K562 (cell line): ENCODE results near the gene MCFD2. TPM values are rescaled to one million over a fixed set of nuclear protein-coding genes. Genes with fewer than 3 reads are reported as not detected.

Experiments used
- ATF7 ChIP-seq: fragments of 450-650 bp; IDR thresholded peaks from 2 replicates; pipeline ENCODE4 v1.7.1; 2014; ENCODE audit warnings: mild to moderate bottlenecking, moderate library complexity
- DPF2 ChIP-seq: fragments of 450-650 bp; IDR thresholded peaks from 2 replicates; pipeline ENCODE4 v1.6.1; 2016
- L3MBTL2 ChIP-seq: fragments of 450-650 bp; IDR thresholded peaks from 2 replicates; pipeline ENCODE4 v1.6.1; 2016; ENCODE audit warnings: mild to moderate bottlenecking, moderate library complexity
- PHF20 ChIP-seq: fragments of 450-650 bp; IDR thresholded peaks from 2 replicates; pipeline ENCODE4 v1.6.1; 2018; ENCODE audit not compliant: partially characterized antibody
- RAD51 ChIP-seq: fragments of 450-650 bp; IDR thresholded peaks from 2 replicates; pipeline ENCODE4 v1.7.1; 2016; ENCODE audit warnings: low read depth, mild to moderate bottlenecking, borderline replicate concordance
- STAT5B ChIP-seq: fragments of 250-450 bp; sonication (Bioruptor Pico); IDR thresholded peaks from 2 replicates; pipeline ENCODE4 v1.8.0; 2021; ENCODE audit warnings: mild to moderate bottlenecking, inconsistent platforms
- TCF3 ChIP-seq: sonication (generic); formaldehyde crosslinking; IDR thresholded peaks from 2 replicates; pipeline ENCODE4 v1.4.0; 2020; ENCODE audit warnings: mild to moderate bottlenecking, missing genetic modification reagents
- TCF7L2 ChIP-seq: fragments of 150-350 bp; IDR thresholded peaks from 2 replicates; pipeline ENCODE4 v1.6.1; 2016; ENCODE audit warnings: low read depth, mild to moderate bottlenecking, low read length, moderate library complexity
- TRIM28 ChIP-seq: fragments of 450-650 bp; IDR thresholded peaks from 2 replicates; pipeline ENCODE4 v1.6.1; 2017
- XRCC3 ChIP-seq: fragments of 450-650 bp; IDR thresholded peaks from 2 replicates; pipeline ENCODE4 v1.6.1; 2017; ENCODE audit warnings: mild to moderate bottlenecking, moderate library complexity
- ZKSCAN1 ChIP-seq: fragments of 150-350 bp; IDR thresholded peaks from 2 replicates; pipeline ENCODE4 v1.6.1; 2016; ENCODE audit warnings: low read depth, low read length
- polyA plus RNA-seq, 8 experiments: library from polyadenylated mRNA; depleted of rRNA in 4 of 8; stranded (reverse) in 5 of 8; unstranded in 3 of 8; fragments of >200 nt; fragmentation: Nextera tagmentation in 2 of 8; fragmentation: Illumina TruSeq in 1 of 8; extraction: Ambion mirVana in 2 of 8; extraction: Trizol in 1 of 8; gene quantifications; 2 replicates each; pipeline versions ENCODE4 v1.2.1 to v1.2.3, GENCODE V29; 2011 to 2014; ENCODE audit warnings: inconsistent platforms in 1 of 8, missing spikeins in 1 of 8
- total RNA-seq, 7 experiments: library from RNA; depleted of rRNA in 6 of 7; stranded (reverse); fragments of >200 nt in 6 of 7; fragmentation: Illumina TruSeq in 2 of 7; extraction: Trizol in 2 of 7; gene quantifications; 2 replicates each; pipeline versions ENCODE4 v1.2.1 to v1.2.3, GENCODE V29; 2011 to 2021; ENCODE audit warnings: low replicate concordance in 1 of 7
- TF ChIP-seq, protein P1 (sequence below): fragments of 450-650 bp; IDR thresholded peaks from 2 replicates; pipeline ENCODE4 v1.6.1; 2017; ENCODE audit warnings: antibody characterized with exemption, mild to moderate bottlenecking
- TF ChIP-seq, protein P2 (sequence below), 3 experiments: fragments of 200-800 bp in 1 of 3; fragments of 250-450 bp in 1 of 3; fragments of 450-650 bp in 1 of 3; sonication (Bioruptor Pico) in 1 of 3; sonication (Bioruptor generic) in 1 of 3; formaldehyde crosslinking in 1 of 3; IDR thresholded peaks; 2 replicates each; pipeline versions ENCODE4 v1.6.1 to v1.8.0; 2016 to 2022; ENCODE audit warnings: mild to moderate bottlenecking in 2 of 3, missing genetic modification characterization in 2 of 3, missing compliant biosample characterization in 1 of 3, moderate library complexity in 1 of 3
- TF ChIP-seq, protein P3 (sequence below): sonication (generic); formaldehyde crosslinking; IDR thresholded peaks from 2 replicates; pipeline ENCODE4 v1.8.0; 2022; ENCODE audit warnings: mild to moderate bottlenecking, missing genetic modification reagents
- TF ChIP-seq, protein P4 (sequence below), 2 experiments: fragments of 450-650 bp in 1 of 2; sonication (generic) in 1 of 2; formaldehyde crosslinking in 1 of 2; IDR thresholded peaks in 1 of 2; conservative IDR thresholded peaks in 1 of 2; 2 replicates each; pipeline versions ENCODE4 v1.6.1 to v1.8.1; 2016 to 2023; ENCODE audit warnings: mild to moderate bottlenecking in 2 of 2, moderate library complexity in 2 of 2, inconsistent platforms in 1 of 2, missing genetic modification reagents in 1 of 2

Gene MCFD2
- total and polyA plus RNA-seq, 9 of the 15 experiments (the other 6 are each of a cell fraction or from before 2014, with no cell fraction given), result 78.6 to 237 (median 123) TPM

DNA sequence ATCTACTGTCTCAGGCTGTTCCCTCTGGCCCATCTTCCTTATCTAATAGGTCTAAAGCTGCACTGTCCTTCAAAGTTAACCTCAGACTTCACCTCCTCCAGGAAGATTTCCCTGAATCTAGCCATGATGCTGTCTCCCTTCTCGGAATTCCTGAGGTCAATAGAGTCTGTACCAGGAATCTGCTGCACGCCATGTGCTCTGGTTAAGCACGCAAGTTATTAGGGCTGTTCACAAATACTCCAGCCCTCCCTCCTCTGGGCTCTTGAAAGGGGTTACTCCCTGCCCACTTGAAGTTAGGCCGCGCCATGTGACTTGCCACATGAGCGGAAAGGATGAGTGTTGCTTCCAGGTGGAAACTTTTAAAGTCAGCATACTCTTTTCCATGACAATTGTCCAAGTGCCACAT lies 43.6 kb downstream of the MCFD2 start (continued):
- TF ChIP-seq, protein P1, sequence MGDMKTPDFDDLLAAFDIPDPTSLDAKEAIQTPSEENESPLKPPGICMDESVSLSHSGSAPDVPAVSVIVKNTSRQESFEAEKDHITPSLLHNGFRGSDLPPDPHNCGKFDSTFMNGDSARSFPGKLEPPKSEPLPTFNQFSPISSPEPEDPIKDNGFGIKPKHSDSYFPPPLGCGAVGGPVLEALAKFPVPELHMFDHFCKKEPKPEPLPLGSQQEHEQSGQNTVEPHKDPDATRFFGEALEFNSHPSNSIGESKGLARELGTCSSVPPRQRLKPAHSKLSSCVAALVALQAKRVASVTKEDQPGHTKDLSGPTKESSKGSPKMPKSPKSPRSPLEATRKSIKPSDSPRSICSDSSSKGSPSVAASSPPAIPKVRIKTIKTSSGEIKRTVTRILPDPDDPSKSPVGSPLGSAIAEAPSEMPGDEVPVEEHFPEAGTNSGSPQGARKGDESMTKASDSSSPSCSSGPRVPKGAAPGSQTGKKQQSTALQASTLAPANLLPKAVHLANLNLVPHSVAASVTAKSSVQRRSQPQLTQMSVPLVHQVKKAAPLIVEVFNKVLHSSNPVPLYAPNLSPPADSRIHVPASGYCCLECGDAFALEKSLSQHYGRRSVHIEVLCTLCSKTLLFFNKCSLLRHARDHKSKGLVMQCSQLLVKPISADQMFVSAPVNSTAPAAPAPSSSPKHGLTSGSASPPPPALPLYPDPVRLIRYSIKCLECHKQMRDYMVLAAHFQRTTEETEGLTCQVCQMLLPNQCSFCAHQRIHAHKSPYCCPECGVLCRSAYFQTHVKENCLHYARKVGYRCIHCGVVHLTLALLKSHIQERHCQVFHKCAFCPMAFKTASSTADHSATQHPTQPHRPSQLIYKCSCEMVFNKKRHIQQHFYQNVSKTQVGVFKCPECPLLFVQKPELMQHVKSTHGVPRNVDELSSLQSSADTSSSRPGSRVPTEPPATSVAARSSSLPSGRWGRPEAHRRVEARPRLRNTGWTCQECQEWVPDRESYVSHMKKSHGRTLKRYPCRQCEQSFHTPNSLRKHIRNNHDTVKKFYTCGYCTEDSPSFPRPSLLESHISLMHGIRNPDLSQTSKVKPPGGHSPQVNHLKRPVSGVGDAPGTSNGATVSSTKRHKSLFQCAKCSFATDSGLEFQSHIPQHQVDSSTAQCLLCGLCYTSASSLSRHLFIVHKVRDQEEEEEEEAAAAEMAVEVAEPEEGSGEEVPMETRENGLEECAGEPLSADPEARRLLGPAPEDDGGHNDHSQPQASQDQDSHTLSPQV, result peak; percentile 93
- TF ChIP-seq STAT5B (CRISPR knock-in tag) (no peak), RAD51 (peak; percentile 49; the same call in 1 of the 2 replicates), TCF7L2 (no peak), TRIM28 (no peak), ZKSCAN1 (0 out of 2 replicates have a peak, but pooled peaks have one; percentile 14), ATF7 (peak; percentile 33; the same call in 1 of the 2 replicates), L3MBTL2 (peak; percentile 92), DPF2 (no peak), XRCC3 (no peak), PHF20 (no peak), TCF3 (peak; percentile 73)
- TF ChIP-seq, protein P2, sequence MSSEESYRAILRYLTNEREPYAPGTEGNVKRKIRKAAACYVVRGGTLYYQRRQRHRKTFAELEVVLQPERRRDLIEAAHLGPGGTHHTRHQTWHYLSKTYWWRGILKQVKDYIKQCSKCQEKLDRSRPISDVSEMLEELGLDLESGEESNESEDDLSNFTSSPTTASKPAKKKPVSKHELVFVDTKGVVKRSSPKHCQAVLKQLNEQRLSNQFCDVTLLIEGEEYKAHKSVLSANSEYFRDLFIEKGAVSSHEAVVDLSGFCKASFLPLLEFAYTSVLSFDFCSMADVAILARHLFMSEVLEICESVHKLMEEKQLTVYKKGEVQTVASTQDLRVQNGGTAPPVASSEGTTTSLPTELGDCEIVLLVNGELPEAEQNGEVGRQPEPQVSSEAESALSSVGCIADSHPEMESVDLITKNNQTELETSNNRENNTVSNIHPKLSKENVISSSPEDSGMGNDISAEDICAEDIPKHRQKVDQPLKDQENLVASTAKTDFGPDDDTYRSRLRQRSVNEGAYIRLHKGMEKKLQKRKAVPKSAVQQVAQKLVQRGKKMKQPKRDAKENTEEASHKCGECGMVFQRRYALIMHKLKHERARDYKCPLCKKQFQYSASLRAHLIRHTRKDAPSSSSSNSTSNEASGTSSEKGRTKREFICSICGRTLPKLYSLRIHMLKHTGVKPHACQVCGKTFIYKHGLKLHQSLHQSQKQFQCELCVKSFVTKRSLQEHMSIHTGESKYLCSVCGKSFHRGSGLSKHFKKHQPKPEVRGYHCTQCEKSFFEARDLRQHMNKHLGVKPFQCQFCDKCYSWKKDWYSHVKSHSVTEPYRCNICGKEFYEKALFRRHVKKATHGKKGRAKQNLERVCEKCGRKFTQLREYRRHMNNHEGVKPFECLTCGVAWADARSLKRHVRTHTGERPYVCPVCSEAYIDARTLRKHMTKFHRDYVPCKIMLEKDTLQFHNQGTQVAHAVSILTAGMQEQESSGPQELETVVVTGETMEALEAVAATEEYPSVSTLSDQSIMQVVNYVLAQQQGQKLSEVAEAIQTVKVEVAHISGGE (CRISPR knock-in tag; IDR thresholded peaks at IDR 0.05), result no peak
- TF ChIP-seq, protein P3, sequence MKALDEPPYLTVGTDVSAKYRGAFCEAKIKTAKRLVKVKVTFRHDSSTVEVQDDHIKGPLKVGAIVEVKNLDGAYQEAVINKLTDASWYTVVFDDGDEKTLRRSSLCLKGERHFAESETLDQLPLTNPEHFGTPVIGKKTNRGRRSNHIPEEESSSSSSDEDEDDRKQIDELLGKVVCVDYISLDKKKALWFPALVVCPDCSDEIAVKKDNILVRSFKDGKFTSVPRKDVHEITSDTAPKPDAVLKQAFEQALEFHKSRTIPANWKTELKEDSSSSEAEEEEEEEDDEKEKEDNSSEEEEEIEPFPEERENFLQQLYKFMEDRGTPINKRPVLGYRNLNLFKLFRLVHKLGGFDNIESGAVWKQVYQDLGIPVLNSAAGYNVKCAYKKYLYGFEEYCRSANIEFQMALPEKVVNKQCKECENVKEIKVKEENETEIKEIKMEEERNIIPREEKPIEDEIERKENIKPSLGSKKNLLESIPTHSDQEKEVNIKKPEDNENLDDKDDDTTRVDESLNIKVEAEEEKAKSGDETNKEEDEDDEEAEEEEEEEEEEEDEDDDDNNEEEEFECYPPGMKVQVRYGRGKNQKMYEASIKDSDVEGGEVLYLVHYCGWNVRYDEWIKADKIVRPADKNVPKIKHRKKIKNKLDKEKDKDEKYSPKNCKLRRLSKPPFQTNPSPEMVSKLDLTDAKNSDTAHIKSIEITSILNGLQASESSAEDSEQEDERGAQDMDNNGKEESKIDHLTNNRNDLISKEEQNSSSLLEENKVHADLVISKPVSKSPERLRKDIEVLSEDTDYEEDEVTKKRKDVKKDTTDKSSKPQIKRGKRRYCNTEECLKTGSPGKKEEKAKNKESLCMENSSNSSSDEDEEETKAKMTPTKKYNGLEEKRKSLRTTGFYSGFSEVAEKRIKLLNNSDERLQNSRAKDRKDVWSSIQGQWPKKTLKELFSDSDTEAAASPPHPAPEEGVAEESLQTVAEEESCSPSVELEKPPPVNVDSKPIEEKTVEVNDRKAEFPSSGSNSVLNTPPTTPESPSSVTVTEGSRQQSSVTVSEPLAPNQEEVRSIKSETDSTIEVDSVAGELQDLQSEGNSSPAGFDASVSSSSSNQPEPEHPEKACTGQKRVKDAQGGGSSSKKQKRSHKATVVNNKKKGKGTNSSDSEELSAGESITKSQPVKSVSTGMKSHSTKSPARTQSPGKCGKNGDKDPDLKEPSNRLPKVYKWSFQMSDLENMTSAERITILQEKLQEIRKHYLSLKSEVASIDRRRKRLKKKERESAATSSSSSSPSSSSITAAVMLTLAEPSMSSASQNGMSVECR (CRISPR knock-in tag), result no peak
- TF ChIP-seq, protein P4, sequence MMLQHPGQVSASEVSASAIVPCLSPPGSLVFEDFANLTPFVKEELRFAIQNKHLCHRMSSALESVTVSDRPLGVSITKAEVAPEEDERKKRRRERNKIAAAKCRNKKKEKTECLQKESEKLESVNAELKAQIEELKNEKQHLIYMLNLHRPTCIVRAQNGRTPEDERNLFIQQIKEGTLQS (IDR thresholded peaks at IDR 0.05), result peak; percentile 26; the same call in 1 of the 2 replicates
- TF ChIP-seq, protein P4 (CRISPR knock-in tag; conservative IDR thresholded peaks at IDR 0.05), result no peak
